Caco-2 (cell line): ENCODE results near the gene FER. TPM values are rescaled to one million over a fixed set of nuclear protein-coding genes. Genes with fewer than 3 reads are reported as not detected.
A peak's percentile ranks its signal among the peaks of the same experiment; 100 is the strongest.

ENCODE experiments used
- BruUV-seq: library from RNA; stranded (reverse); fragments of 400-500 nt; replicated peaks from 2 replicates; lab custom pipeline; 2021; lab: Mats Ljungman, UMichigan
- CTCF ChIA-PET: fragments of 300-600 bp; sonication (Branson Sonifier 250); formaldehyde crosslinking; loops from one replicate; lab custom pipeline; 2022; ENCODE audit warnings: antibody characterized with exemption; lab: Charles Lee
- POLR2A ChIA-PET: fragments of 300-600 bp; sonication (Branson Sonifier 250); formaldehyde crosslinking; loops from one replicate; lab custom pipeline; 2022; ENCODE audit warnings: antibody characterized with exemption; lab: Charles Lee
- DNase-seq, 2 experiments: peaks; one replicate each; pipeline versions ENCODE4 v3.0.0 to v3.0.0-alpha.2; 2020 to 2022
- H3K27me3 ChIP-seq: replicated peaks from 2 replicates; pipeline ENCODE4 v1.6.0; 2011; ENCODE audit warnings: low read length; ENCODE audit not compliant: control insufficient read depth, insufficient read depth
- H3K36me3 ChIP-seq: 2 replicates; pipeline ENCODE4 v1.5.1; 2011; ENCODE audit warnings: low read length; ENCODE audit not compliant: control insufficient read depth, insufficient read depth
- H3K4me1 ChIP-seq: fragments of 250-450 bp; sonication (Bioruptor Pico); 2 replicates; pipeline ENCODE4 v1.5.1; 2020; ENCODE audit warnings: mild to moderate bottlenecking
- H3K4me3 ChIP-seq: 2 replicates; pipeline ENCODE4 v1.5.1; 2011; ENCODE audit warnings: low read depth, mild to moderate bottlenecking, control low read depth, low read length
- H3K9me3 ChIP-seq: fragments of 250-450 bp; sonication (Bioruptor Pico); 2 replicates; pipeline ENCODE4 v1.5.1; 2020; ENCODE audit warnings: mild to moderate bottlenecking, moderate library complexity
- H3K27ac Mint-ChIP-seq: one replicate; pipeline ENCODE4 v1.8.0; 2022; ENCODE audit warnings: mixed read lengths; ENCODE audit not compliant: unreplicated experiment
- H3K27me3 Mint-ChIP-seq: one replicate; pipeline ENCODE4 v1.8.0; 2022; ENCODE audit warnings: mixed read lengths; ENCODE audit not compliant: insufficient read depth, unreplicated experiment
- H3K36me3 Mint-ChIP-seq: one replicate; pipeline ENCODE4 v1.8.0; 2022; ENCODE audit warnings: mild to moderate bottlenecking, mixed read lengths; ENCODE audit not compliant: insufficient read depth, unreplicated experiment
- H3K4me1 Mint-ChIP-seq: one replicate; pipeline ENCODE4 v1.8.0; 2022; ENCODE audit warnings: low read depth, mixed read lengths; ENCODE audit not compliant: unreplicated experiment
- H3K4me3 Mint-ChIP-seq: one replicate; pipeline ENCODE4 v1.8.0; 2022; ENCODE audit warnings: mild to moderate bottlenecking, moderate library complexity, mixed read lengths; ENCODE audit not compliant: unreplicated experiment
- H3K9me3 Mint-ChIP-seq: one replicate; pipeline ENCODE4 v1.8.0; 2022; ENCODE audit warnings: mixed read lengths; ENCODE audit not compliant: unreplicated experiment
- CTCF ChIP-seq, 2 experiments: fragments of 200-600 bp in 1 of 2; IDR thresholded peaks; 1 replicate in 1 of 2; 2 replicates in 1 of 2; pipeline versions ENCODE4 v1.5.1 to v1.8.0; 2011 to 2022; ENCODE audit warnings: antibody characterized with exemption in 1 of 2, control low read depth in 1 of 2, inconsistent platforms in 1 of 2, low read depth in 1 of 2, low read length in 1 of 2, mild to moderate bottlenecking in 1 of 2, moderate library complexity in 1 of 2; ENCODE audit not compliant: insufficient read depth in 1 of 2, severe bottlenecking in 1 of 2, unreplicated experiment in 1 of 2
- intact Hi-C: fragments of 100-400 bp; cut with micrococcal nuclease; formaldehyde crosslinking; loops from one replicate; pipeline ENCODE4 v1.10.0; 2022; ENCODE audit not compliant: unreplicated experiment
- total RNA-seq: library from RNA; stranded (reverse); gene quantifications from 2 replicates; pipeline ENCODE4 v1.2.3, GENCODE V29; 2022

Gene FER
- total RNA-seq, 1 experiment from 2014 or later: 43.1 TPM

DNA sequence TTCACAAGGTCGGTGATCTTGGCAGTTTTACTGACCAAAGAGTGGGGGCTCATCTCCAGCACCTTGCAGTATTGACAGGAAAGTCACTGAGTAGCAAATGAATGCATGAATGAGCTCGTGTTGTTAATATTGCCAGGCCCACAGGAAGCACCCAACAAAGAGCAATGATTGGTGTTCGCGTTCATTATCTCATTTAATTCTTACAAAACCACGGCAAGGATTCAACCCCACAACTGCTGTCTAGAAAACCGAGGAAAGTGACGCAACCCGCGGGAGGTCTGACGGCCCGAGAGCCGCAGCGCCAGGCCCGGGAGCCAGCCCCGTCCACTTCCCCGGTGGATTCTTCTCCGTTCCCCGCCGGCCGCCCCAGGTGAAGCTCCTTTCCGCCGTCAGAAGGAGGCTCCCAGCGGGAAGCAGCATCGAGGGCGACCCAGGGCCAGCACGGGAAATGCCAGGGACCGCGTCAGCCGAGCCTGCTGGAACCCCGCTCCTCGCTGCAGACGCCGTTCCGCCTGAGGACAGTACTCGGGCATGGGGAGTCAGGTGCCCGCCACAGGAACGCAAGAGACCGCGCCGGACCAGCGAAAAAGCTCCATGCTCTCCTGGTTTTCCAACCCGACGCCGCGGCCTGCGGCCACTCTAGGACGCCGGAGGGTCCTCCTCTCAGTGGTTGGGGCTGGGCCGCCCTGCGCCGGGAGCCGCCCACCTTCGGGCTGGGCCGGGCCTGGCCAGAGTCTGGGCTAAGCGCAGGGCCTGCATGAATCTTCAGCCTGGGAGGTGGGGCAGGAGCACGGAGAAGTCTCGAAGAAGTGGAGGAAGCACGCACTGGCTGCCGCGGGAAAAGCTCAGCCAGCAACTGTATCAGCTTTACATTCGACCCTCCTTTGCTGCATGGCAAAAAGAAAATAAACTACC is 19.8 kb upstream of the FER start:
- H3K4me3 ChIP-seq: peak overlapping the region; percentile 89
- H3K27me3 Mint-ChIP-seq: no peaks in the 10 kb centered on the region
- peaks cover 11% of the 10 kb centered on the region for H3K4me1 ChIP-seq
- intact Hi-C loops: loop anchor here (1.0 kb wide), 4 partner anchors 10 to 47 kb away; no protein-coding TSS in a partner anchor
- H3K4me3 Mint-ChIP-seq: peak overlapping the region; percentile 78
- DNase-seq: peak; percentile 93 to 96
- no peaks in the 10 kb centered on the region for H3K27me3 ChIP-seq
- H3K9me3 ChIP-seq: no peaks in the 10 kb centered on the region
- H3K36me3 ChIP-seq: no peaks in the 10 kb centered on the region
- no peaks in the 10 kb centered on the region for H3K9me3 Mint-ChIP-seq
- H3K27ac Mint-ChIP-seq: peak overlapping the region; percentile 95
- BruUV-seq: TSS peak; percentile 94
- H3K4me1 Mint-ChIP-seq: peaks cover 31% of the 10 kb centered on the region
- TF ChIP-seq CTCF (IDR thresholded peaks at IDR 0.05; ENCODE audit: insufficient read depth in 1 of 2, low read depth in 1 of 2, low read length in 1 of 2, severe bottlenecking in 1 of 2, unreplicated experiment in 1 of 2): no peak
- CTCF ChIA-PET: interaction anchor here (0.7 to 1.3 kb wide), 3 partner anchors 20 to 86 kb away, joined by 3 to 4 read pairs (median 4); no protein-coding TSS in a partner anchor
- peaks cover 7% of the 10 kb centered on the region for H3K36me3 Mint-ChIP-seq
- POLR2A ChIA-PET: interaction anchor here (0.6 to 2.8 kb wide), 8 partner anchors 11 to 191 kb away, joined by 3 to 21 read pairs (median 3); partner anchors contain the start of gene FER

- no peak for TF ChIP-seq CTCF (IDR thresholded peaks at IDR 0.05; ENCODE audit: insufficient read depth in 1 of 2, low read depth in 1 of 2, low read length in 1 of 2, severe bottlenecking in 1 of 2, unreplicated experiment in 1 of 2)
- BruUV-seq: TSS peak; percentile 90
- Mint-ChIP-seq H3K27me3 (no peaks in the 10 kb centered on the region), H3K4me3 (peak overlapping the region; percentile 78), H3K9me3 (no peaks in the 10 kb centered on the region), H3K4me1 (peaks cover 31% of the 10 kb centered on the region), H3K27ac (peak overlapping the region; percentile 95), H3K36me3 (peaks cover 7% of the 10 kb centered on the region)
- H3K4me3 ChIP-seq: peak overlapping the region; percentile 89
- no peak for DNase-seq
- POLR2A ChIA-PET: interaction anchor here (1.3 to 2.8 kb wide), 3 partner anchors 13 to 43 kb away, joined by 3 to 21 read pairs (median 7); partner anchors contain the start of gene FER
- CTCF ChIA-PET: interaction anchor here (0.7 to 0.8 kb wide), 2 partner anchors 21 to 882 kb away, joined by 3 read pairs; no protein-coding TSS in a partner anchor
- H3K27me3 ChIP-seq: no peaks in the 10 kb centered on the region
- peaks cover 11% of the 10 kb centered on the region for H3K4me1 ChIP-seq
- intact Hi-C loops: loop anchor here (1.0 kb wide), 3 partner anchors 10 to 20 kb away; no protein-coding TSS in a partner anchor
- H3K36me3 ChIP-seq: no peaks in the 10 kb centered on the region
- H3K9me3 ChIP-seq: no peaks in the 10 kb centered on the region
Measured at GRCh38 chr5:108728566-108729241, 19.0 kb upstream of the FER start.

DNA sequence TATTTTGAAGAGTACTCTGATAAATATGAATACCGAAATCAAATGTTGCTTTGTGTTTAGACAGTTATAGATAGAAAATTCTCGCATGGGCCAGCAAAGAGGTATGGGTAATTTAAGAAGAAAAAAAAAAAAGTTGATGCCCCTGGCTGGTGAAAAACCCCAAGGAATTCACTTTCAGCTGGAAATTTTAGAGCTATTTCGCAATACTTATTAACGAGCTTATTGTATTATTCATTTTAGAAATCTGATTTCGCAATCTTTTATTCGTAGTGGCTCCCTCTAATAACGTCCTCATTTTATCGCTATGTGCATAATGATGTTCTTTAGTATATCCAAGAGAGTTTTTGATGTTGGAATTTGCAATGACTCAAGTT is 18.5 kb upstream of the FER start:
- TF ChIP-seq CTCF (IDR thresholded peaks at IDR 0.05; ENCODE audit: insufficient read depth in 1 of 2, low read depth in 1 of 2, low read length in 1 of 2, severe bottlenecking in 1 of 2, unreplicated experiment in 1 of 2): no peak
- no peaks in the 10 kb centered on the region for H3K9me3 ChIP-seq
- Mint-ChIP-seq H3K4me3 (peak overlapping the region; percentile 78), H3K4me1 (peaks cover 31% of the 10 kb centered on the region), H3K27me3 (no peaks in the 10 kb centered on the region), H3K36me3 (peaks cover 7% of the 10 kb centered on the region), H3K27ac (no peak overlapping the region), H3K9me3 (no peaks in the 10 kb centered on the region)
- intact Hi-C loops: no loop called here
- no peaks in the 10 kb centered on the region for H3K36me3 ChIP-seq
- no peaks in the 10 kb centered on the region for H3K27me3 ChIP-seq
- CTCF ChIA-PET: interaction anchor here (0.7 kb wide), 2 partner anchors 19 to 881 kb away, joined by 3 to 4 read pairs; no protein-coding TSS in a partner anchor
- POLR2A ChIA-PET: interaction anchor here (2.8 kb wide), 1 partner anchor 19 kb away, joined by 21 read pairs; the partner anchor contains the start of gene FER
- no peak overlapping the region for H3K4me3 ChIP-seq
- no peak for DNase-seq
- H3K4me1 ChIP-seq: peaks cover 11% of the 10 kb centered on the region
- BruUV-seq: no TSS peak
